ENCODE results near the gene CHRDL2.

GRCh38 chr11:74777877-74778276 lies 46.7 kb upstream of the CHRDL2 start:
- TF ChIP-seq EZH2phosphoT487 (IDR thresholded peaks at IDR 0.05; ENCODE audit: borderline replicate concordance, low read depth, low read length): no peak
- TF ChIP-seq, protein P1, sequence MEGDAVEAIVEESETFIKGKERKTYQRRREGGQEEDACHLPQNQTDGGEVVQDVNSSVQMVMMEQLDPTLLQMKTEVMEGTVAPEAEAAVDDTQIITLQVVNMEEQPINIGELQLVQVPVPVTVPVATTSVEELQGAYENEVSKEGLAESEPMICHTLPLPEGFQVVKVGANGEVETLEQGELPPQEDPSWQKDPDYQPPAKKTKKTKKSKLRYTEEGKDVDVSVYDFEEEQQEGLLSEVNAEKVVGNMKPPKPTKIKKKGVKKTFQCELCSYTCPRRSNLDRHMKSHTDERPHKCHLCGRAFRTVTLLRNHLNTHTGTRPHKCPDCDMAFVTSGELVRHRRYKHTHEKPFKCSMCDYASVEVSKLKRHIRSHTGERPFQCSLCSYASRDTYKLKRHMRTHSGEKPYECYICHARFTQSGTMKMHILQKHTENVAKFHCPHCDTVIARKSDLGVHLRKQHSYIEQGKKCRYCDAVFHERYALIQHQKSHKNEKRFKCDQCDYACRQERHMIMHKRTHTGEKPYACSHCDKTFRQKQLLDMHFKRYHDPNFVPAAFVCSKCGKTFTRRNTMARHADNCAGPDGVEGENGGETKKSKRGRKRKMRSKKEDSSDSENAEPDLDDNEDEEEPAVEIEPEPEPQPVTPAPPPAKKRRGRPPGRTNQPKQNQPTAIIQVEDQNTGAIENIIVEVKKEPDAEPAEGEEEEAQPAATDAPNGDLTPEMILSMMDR (conservative IDR thresholded peaks at IDR 0.05; ENCODE audit: low read length): no peak
